Fibroblast of the aortic adventitia (primary cell): ENCODE measurements around the gene TTBK2. TPM values are rescaled to one million over a fixed set of nuclear protein-coding genes. Genes with fewer than 3 reads are reported as not detected.
A peak's percentile ranks its signal among the peaks of the same experiment; 100 is the strongest.

Experiments
- DNase-seq: peaks from one replicate; pipeline ENCODE4 v3.0.0-alpha.2; 2010; ENCODE audit warnings: low read depth
- H3K4me3 ChIP-seq: 2 replicates; pipeline ENCODE4 v1.5.1; 2011; ENCODE audit warnings: low read depth, mild to moderate bottlenecking, control low read depth, low read length, moderate library complexity
- total RNA-seq: library from RNA; depleted of rRNA; stranded (reverse); fragments of >200 nt; gene quantifications from 2 replicates; pipeline ENCODE4 v1.2.3, GENCODE V29; 2012; ENCODE audit warnings: low replicate concordance
- TF ChIP-seq, protein P1 (sequence below): IDR thresholded peaks from 2 replicates; pipeline ENCODE4 v1.5.1; 2011; ENCODE audit warnings: mild to moderate bottlenecking, low read length, control low read depth, inconsistent platforms; ENCODE audit not compliant: insufficient read depth

The TTBK2 gene
- total RNA-seq, 1 donor, result 14.3 TPM

DNA sequence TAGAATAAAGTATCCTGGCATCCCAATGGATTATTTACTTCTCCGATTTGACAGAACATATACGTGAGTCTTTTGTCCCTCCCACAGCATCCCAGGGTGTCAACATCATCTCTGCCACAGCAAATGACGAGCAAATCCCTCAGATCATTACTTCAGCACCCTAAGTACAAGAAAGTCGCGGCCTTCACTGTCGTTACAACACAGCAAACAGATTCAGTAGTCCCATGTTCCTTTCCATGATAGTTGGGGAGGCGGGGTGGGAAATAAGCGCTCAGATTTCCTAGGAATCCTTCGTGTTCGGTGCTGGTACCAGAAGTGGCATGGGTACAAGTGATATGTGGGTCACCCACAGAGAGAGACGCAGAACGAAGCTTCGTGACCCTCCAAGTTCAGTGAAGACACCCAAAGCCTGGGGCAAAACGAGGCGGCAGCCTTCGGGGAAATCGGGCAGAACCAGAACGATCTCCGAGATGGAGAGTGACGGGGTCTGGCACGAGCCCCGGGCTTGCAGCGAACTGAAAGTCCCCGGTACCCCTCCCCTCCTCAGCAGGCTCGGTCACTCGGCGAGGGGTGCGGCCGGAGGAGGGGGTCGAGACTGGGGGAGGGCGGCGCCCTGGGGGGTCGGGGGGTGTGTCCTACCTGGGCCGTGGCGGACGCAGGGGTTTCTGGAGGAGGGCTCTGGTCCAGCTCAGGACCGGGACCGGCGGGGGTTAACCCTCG, 619 bp downstream of the TTBK2 start:
- TF ChIP-seq, protein P1, sequence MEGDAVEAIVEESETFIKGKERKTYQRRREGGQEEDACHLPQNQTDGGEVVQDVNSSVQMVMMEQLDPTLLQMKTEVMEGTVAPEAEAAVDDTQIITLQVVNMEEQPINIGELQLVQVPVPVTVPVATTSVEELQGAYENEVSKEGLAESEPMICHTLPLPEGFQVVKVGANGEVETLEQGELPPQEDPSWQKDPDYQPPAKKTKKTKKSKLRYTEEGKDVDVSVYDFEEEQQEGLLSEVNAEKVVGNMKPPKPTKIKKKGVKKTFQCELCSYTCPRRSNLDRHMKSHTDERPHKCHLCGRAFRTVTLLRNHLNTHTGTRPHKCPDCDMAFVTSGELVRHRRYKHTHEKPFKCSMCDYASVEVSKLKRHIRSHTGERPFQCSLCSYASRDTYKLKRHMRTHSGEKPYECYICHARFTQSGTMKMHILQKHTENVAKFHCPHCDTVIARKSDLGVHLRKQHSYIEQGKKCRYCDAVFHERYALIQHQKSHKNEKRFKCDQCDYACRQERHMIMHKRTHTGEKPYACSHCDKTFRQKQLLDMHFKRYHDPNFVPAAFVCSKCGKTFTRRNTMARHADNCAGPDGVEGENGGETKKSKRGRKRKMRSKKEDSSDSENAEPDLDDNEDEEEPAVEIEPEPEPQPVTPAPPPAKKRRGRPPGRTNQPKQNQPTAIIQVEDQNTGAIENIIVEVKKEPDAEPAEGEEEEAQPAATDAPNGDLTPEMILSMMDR, result no peak
- DNase-seq, result peak; percentile 39
- H3K4me3 ChIP-seq, result peak overlapping the region; percentile 81

DNA sequence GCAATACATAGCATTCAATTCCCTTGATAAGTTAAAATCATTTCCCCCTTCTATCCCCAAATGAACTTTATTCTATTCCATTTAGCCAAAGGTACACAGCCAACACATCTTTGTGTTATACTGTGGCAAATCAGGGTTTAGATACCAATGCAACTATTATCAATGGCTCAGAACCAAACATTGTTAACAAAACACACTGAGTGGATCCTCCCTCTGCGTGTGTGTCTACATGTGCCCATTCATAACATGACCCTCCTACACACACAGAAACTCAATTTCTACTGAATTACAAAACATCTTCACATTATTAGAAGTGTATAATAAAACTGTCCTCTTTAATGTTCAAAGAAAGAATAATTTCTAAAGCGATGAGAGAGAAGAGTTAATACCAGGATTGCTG, 1.3 kb downstream of the TTBK2 start:
- TF ChIP-seq, protein P1, result no peak
- H3K4me3 ChIP-seq, result peak overlapping the region; percentile 81
- peak; percentile 30 for DNase-seq

DNA sequence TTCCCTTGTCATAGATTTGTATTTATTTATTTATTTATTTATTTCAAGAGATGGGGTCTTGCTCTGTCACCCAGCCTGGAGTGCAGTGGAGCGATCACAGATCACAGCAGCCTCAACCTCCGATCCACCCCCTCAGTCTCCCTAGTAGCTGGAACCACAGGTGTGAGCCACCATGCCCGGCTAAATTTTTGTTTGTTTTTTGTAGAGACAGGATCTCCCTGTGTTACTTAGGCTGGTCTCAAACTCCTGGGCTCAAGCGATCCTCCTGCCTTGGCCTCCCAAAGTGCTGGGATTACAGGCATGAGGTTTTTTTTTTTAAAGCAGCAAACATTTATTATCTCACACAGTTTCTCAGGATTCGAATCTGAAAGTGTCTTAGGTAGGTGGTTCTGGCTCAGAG, 2.5 kb downstream of the TTBK2 start:
- TF ChIP-seq, protein P1, result no peak
- no peak for DNase-seq
- H3K4me3 ChIP-seq, result no peak overlapping the region

DNA sequence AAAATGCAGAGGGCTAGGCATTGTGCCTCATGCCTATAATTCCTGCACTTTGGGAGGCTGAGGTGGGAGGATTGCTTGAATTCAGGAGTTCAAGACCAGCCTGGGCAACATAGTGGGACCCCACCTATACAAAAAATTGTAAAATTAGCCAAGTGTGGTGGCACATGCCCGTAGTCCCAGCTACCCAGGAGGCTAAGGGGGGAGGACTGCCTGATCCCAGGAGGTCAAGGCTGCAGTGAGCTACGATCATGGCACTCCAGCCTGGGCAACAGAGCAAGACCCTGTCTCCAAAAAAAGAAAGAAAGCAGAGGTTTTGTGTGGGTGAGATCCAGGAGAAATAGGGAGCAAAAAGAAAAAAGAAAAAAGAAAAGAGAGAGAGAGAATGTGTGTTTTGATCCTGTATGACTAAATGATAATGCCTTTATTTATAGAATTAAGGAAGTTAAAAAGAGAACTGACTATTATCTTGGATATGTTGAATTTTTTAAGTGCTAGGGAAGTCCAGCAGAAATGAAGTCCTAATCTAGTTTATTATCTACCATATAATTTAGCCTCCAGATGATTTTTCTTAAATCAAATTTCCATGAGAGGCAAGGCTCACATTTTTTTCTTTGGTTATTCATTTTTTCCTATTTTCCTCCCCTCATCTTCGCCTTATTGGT, 4.8 kb downstream of the TTBK2 start:
- TF ChIP-seq, protein P1, result no peak
- no peak for DNase-seq
- H3K4me3 ChIP-seq, result no peak overlapping the region

DNA sequence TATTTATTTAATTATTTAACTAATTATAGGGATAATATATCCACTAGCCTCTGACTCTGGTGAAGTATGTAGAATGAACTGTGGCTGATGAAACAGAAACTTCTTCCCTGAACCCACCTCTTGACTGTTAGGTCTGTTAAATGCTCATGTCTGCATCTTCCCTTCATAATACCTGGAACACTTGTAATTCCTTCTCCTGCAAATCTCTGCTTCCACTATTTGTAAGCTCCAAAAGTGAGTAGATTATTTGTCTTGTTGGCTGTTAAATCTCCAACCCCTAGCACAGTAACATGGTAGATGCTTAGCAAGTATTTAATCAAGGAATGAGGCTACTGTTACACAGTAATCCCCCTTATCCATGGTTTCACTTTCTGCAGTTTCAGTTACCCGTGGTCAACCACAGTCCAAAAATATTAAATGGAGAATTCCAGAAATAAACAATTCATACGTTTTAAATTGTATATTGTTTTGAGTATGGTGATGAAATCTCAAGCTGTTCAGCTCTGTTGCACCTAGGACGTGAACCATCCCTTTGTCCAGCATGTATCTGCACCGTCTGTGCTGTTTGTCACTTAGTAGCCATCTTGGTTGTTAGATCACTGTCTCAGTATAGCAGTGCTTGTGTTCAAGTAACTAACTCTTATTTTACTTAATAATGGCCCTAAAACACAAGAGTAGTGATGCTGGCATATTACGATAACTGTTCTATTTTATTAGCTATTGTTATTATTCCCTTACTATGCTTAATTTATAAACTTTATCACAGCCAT, 5.7 kb downstream of the TTBK2 start:
- TF ChIP-seq, protein P1, result no peak

DNA sequence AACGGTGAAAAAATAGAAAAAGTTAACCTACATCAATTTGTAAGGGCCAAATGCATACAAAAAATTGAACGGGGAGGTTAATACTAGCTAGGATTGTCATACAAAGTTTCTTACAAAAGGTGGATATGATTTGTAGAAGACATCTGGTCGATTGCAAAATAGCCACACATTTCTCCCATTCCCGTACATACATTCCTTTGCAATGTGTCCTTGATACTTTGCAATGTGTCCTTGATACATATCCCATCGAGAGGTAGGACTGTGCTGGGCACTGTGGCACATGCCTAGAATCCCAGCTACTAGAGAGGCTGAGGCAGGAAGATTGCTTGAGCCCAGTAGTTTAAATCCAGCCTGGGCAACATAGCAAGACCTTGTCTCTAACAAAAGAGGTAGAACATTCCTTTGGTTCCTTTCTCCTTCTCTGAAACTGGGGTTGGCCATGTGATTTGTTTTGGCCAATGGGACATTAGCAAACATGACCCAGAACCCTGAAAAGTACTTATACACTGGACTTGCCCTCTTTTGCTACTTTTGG, 9.5 kb downstream of the TTBK2 start:
- no peak overlapping the region for H3K4me3 ChIP-seq
- peak; percentile 16 for DNase-seq
- TF ChIP-seq, protein P1, result no peak

More for the DNA sequence above, 5.7 kb downstream of the TTBK2 start:
- H3K4me3 ChIP-seq, result no peak overlapping the region
- DNase-seq, result peak; percentile 7
